ENCODE results near the gene MACO1. TPM values are rescaled to one million over a fixed set of nuclear protein-coding genes. Genes with fewer than 3 reads are reported as not detected.
"Not testable (repeated sequence)": the region's sequence is repeated elsewhere in the genome, so short reads cannot be mapped to it uniquely, and the experiment has no call there.

MACO1 gene
- total and polyA plus RNA-seq, 4 donors = 7.9 to 20.7 (median 13.6) TPM

DNA sequence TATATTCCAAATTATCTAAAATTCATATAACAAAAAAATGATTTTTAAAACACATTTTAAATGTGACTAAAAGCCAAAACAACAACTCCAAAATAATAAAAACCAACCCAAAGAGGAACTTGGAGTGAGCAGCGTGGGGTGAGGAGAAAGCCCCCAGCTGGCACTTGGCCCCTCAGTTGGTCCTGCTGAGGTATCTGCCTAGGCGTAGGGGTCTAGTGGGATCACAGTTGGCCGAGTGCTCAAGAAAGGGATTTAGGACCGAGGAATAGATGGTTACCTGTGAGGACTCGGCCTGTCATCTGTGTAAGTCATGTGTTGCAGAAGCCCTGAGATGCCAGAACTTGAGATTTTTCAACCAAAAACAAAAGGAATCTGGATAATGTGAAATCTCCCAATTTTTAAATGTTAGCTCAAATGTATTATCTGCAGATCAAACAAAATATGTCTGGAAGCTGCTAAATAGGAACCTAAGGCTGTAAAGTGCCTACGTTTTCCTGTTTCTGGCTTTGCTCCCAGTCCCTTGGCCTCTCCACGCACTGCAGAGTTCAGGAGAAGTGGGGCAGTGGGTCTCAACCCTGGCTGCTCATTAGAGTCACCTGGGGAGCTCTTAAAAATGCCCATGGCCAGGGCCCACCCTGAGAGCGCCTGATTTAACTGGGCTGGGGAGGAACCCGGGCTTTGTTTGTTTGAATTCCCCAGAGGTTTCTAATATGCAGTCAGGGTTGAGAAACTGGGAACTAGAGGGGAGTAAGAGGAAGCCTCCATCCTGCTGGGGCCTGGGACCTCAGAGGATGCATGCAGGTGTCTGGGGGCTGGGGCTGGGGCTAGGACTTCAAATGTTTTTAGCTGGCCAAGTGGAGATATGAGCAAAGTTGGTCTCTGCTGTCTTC, 74.3 kb downstream of the MACO1 start:
- Histone ChIP-seq H3K27me3 (ENCODE audit: control insufficient read depth in 3 of 3, insufficient read depth in 3 of 3, low read length in 2 of 3) (no peaks in the 10 kb centered on the region), H3K9me3 (ENCODE audit: control insufficient read depth in 4 of 4, insufficient read depth in 3 of 4, low read length in 3 of 4) (no peaks in the 10 kb centered on the region), H3K4me3 (no peak overlapping the region), H3K27ac (ENCODE audit: low read depth in 1 of 2, low read length in 1 of 2) (no peak overlapping the region), H3K4me1 (ENCODE audit: control insufficient read depth in 5 of 5, insufficient read depth in 5 of 5, low read length in 5 of 5) (peaks cover 1 to 21% (median 13%) of the 10 kb centered on the region in 5 donors), H3K9ac (ENCODE audit: insufficient read depth in 1 of 2, low read length in 2 of 2) (peak overlapping the region in 1 of 2 donors; percentile 23), H3K36me3 (ENCODE audit: control insufficient read depth in 4 of 4, insufficient read depth in 4 of 4, low read length in 4 of 4) (no peaks in the 10 kb centered on the region)
- ATAC-seq (ENCODE audit: insufficient read depth, low FRiP score) (no peak), DNase-seq (peak in 1 of 3 donors; percentile 48)
- no peak for TF ChIP-seq CTCF (IDR thresholded peaks at IDR 0.05; ENCODE audit: control extremely low read depth, extremely low read depth)
- WGBS, 2 donors = 66 to 67% methylated on average over 9 of the region's 9 CpGs

DNA sequence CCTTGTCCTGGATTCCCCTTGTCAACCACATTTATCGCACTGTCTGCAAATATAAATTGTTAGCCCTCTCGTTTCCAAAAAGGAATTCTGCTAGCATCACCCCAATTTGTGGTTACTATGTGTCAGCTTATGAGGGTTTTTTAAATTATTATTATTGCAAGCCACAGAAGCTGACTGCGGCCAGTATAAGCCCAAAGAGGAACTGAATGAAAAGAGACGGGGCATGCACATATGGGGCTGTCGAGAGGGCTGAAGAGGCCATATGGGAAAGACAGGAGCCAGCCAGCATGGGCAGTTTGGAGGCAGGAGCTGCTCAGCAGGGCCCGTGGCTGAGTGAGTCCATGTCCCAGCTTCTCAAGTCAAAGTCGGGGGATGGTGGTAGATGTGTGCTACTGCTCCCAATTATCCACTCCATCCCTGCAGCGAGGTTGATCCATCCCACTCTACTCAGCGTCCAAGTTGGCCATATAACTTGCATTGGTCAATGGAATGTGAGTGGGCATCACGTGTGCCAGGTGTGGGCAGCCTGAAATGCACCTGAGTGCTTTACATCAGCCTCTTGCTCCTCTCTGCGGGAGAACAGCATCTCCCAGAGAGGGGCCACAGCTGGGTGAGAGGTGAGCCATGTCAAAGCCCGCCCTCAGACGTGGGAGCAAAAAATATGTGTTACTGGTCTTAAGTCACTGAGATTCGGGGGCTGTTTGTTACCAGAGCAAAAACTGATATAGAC, 75.1 kb downstream of the MACO1 start:
- H3K4me3 ChIP-seq = no peak overlapping the region
- no peaks in the 10 kb centered on the region for H3K27me3 ChIP-seq (ENCODE audit: control insufficient read depth in 3 of 3, insufficient read depth in 3 of 3, low read length in 2 of 3)
- H3K9me3 ChIP-seq (ENCODE audit: control insufficient read depth in 4 of 4, insufficient read depth in 3 of 4, low read length in 3 of 4) = no peaks in the 10 kb centered on the region
- peak overlapping the region in 1 of 2 donors; percentile 11 for H3K27ac ChIP-seq (ENCODE audit: low read depth in 1 of 2, low read length in 1 of 2)
- 63 to 73% methylated on average over 14 of the region's 14 CpGs for WGBS, 2 donors
- H3K9ac ChIP-seq (ENCODE audit: insufficient read depth in 1 of 2, low read length in 2 of 2) = no peak overlapping the region
- ATAC-seq (ENCODE audit: insufficient read depth, low FRiP score) = no peak
- no peak for TF ChIP-seq CTCF (IDR thresholded peaks at IDR 0.05; ENCODE audit: control extremely low read depth, extremely low read depth)
- no peak for DNase-seq
- H3K36me3 ChIP-seq (ENCODE audit: control insufficient read depth in 4 of 4, insufficient read depth in 4 of 4, low read length in 4 of 4) = no peaks in the 10 kb centered on the region
- peaks cover under 1 to 17% (median 11%) of the 10 kb centered on the region in 5 donors for H3K4me1 ChIP-seq (ENCODE audit: control insufficient read depth in 5 of 5, insufficient read depth in 5 of 5, low read length in 5 of 5)

DNA sequence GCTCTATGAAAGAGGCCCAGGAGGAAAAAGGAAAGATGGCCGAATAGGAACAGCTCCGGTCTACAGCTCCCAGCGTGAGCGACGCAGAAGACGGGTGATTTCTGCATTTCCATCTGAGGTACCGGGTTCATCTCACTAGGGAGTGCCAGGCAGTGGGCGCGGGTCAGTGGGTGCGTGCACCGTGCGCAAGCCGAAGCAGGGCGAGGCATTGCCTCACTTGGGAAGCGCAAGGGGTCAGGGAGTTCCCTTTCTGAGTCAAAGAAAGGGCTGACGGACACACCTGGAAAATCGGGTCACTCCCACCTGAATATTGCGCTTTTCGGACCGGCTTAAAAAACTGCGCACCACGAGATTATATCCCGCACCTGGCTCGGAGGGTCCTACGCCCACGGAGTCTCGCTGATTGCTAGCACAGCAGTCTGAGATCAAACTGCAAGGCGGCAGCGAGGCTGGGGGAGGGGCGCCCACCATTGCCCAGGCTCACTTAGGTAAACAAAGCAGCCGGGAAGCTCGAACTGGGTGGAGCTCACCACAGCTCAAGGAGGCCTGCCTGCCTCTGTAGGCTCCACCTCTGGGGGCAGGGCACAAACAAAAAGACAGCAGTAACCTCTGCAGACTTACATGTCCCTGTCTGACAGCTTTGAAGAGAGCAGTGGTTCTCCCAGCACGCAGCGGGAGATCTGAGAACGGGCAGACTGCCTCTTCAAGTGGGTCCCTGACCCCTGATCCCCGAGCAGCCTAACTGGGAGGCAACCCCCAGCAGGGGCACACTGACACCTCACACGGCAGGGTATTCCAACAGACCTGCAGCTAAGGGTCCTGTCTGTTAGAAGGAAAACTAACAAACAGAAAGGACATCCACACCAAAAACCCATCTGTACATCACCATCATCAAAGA, 76.1 kb downstream of the MACO1 start:
- ATAC-seq (ENCODE audit: insufficient read depth, low FRiP score); H3K9me3 ChIP-seq (ENCODE audit: control insufficient read depth in 4 of 4, insufficient read depth in 3 of 4, low read length in 3 of 4); DNase-seq; H3K36me3 ChIP-seq (ENCODE audit: control insufficient read depth in 4 of 4, insufficient read depth in 4 of 4, low read length in 4 of 4); H3K27ac ChIP-seq (ENCODE audit: low read depth in 1 of 2, low read length in 1 of 2); H3K4me3 ChIP-seq; H3K27me3 ChIP-seq (ENCODE audit: control insufficient read depth in 3 of 3, insufficient read depth in 3 of 3, low read length in 2 of 3); H3K9ac ChIP-seq (ENCODE audit: insufficient read depth in 1 of 2, low read length in 2 of 2): not testable (repeated sequence)
- peaks cover 0 to 15% (median 1%) of the 10 kb centered on the region in 5 donors for H3K4me1 ChIP-seq (ENCODE audit: control insufficient read depth in 5 of 5, insufficient read depth in 5 of 5, low read length in 5 of 5)
- WGBS, 2 donors = 59 to 71% methylated on average over 29 to 35 of the region's 37 CpGs
